Karpas-422 (cell line): ENCODE measurements around the gene ITGB1. TPM values are rescaled to one million over a fixed set of nuclear protein-coding genes. Genes with fewer than 3 reads are reported as not detected.
"Not testable (repeated sequence)": the region's sequence is repeated elsewhere in the genome, so short reads cannot be mapped to it uniquely, and the experiment has no call there.

ENCODE experiments used
- DNase-seq: peaks from one replicate; pipeline ENCODE4 v3.0.0-alpha.2; 2015
- H2AFZ ChIP-seq: fragments of 200-600 bp; sonication (generic); 2 replicates; pipeline ENCODE4 v1.6.1; 2014; ENCODE audit warnings: antibody characterized with exemption, low read length, mixed read lengths
- H3K27ac ChIP-seq: fragments of 200-600 bp; sonication (generic); 2 replicates; pipeline ENCODE4 v1.5.1; 2014; ENCODE audit warnings: mild to moderate bottlenecking, low read length, moderate library complexity
- H3K27me3 ChIP-seq: fragments of 200-600 bp; sonication (generic); 2 replicates; pipeline ENCODE4 v1.6.1; 2014; ENCODE audit warnings: low read length, mixed read lengths
- H3K36me3 ChIP-seq: fragments of 200-600 bp; sonication (generic); 2 replicates; pipeline ENCODE4 v1.6.1; 2014; ENCODE audit warnings: low read length, mixed read lengths; ENCODE audit not compliant: insufficient read depth
- H3K4me1 ChIP-seq: fragments of 200-600 bp; sonication (generic); 2 replicates; pipeline ENCODE4 v1.6.1; 2014; ENCODE audit warnings: mild to moderate bottlenecking, low read length, mixed read lengths
- H3K4me2 ChIP-seq: fragments of 200-600 bp; sonication (generic); 2 replicates; pipeline ENCODE4 v1.6.1; 2014; ENCODE audit warnings: low read length, low read depth, mild to moderate bottlenecking; ENCODE audit not compliant: poor library complexity, severe bottlenecking
- H3K4me3 ChIP-seq: fragments of 200-600 bp; sonication (generic); 2 replicates; pipeline ENCODE4 v1.5.1; 2014; ENCODE audit warnings: mild to moderate bottlenecking, antibody characterized with exemption, low read length, mixed read lengths
- H3K79me2 ChIP-seq: fragments of 200-600 bp; sonication (generic); 2 replicates; pipeline ENCODE4 v1.6.1; 2014; ENCODE audit warnings: mild to moderate bottlenecking, low read length, mixed read lengths
- H3K9ac ChIP-seq: fragments of 200-600 bp; sonication (generic); 2 replicates; pipeline ENCODE4 v1.6.0; 2014; ENCODE audit warnings: low read length
- H3K9me2 ChIP-seq: fragments of 200-600 bp; sonication (generic), shearing (Covaris generic); replicated peaks from 2 replicates; pipeline ENCODE4 v1.6.0; 2014; ENCODE audit warnings: mild to moderate bottlenecking, low read length, moderate library complexity; ENCODE audit not compliant: insufficient read depth
- H3K9me3 ChIP-seq: fragments of 300-700, 200-600 bp; sonication (generic); 2 replicates; pipeline ENCODE4 v1.6.1; 2014; ENCODE audit warnings: low read length, mixed read lengths
- H4K20me1 ChIP-seq: fragments of 200-600 bp; sonication (generic); 2 replicates; pipeline ENCODE4 v1.6.1; 2014; ENCODE audit warnings: mild to moderate bottlenecking, antibody characterized with exemption, low read length, low read depth; ENCODE audit not compliant: insufficient read depth
- total RNA-seq: library from RNA; depleted of rRNA; stranded (reverse); fragments of >200 nt; shearing (Covaris generic); gene quantifications from 2 replicates; pipeline ENCODE4 v1.2.3, GENCODE V29; 2014; ENCODE audit warnings: low replicate concordance

ITGB1 gene
- total RNA-seq, 1 experiment from 2014 or later = 559 TPM

GRCh38 chr10:32977846-32978809, 20.1 kb upstream of the ITGB1 start:
- H3K36me3 ChIP-seq, DNase-seq, H3K4me2 ChIP-seq, H4K20me1 ChIP-seq, H3K9me3 ChIP-seq, H3K27me3 ChIP-seq, H2AFZ ChIP-seq, H3K9me2 ChIP-seq, H3K4me3 ChIP-seq, H3K9ac ChIP-seq, H3K79me2 ChIP-seq: not testable (repeated sequence)
- peaks cover 79% of the 10 kb centered on the region for H3K4me1 ChIP-seq
- H3K27ac ChIP-seq = peak overlapping the region; percentile 69

- Histone ChIP-seq H3K36me3 (no peaks in the 10 kb centered on the region), H3K4me3 (no peak overlapping the region), H3K4me1 (peaks cover 79% of the 10 kb centered on the region), H2AFZ (no peak overlapping the region), H4K20me1 (no peaks in the 10 kb centered on the region), H3K79me2 (no peaks in the 10 kb centered on the region), H3K4me2 (no peak overlapping the region), H3K9me3 (no peaks in the 10 kb centered on the region), H3K27me3 (no peaks in the 10 kb centered on the region), H3K27ac (peak overlapping the region; percentile 63), H3K9ac (no peak overlapping the region), H3K9me2 (no peaks in the 10 kb centered on the region)
- no peak for DNase-seq
Observed at GRCh38 chr10:32976338-32976737, 18.3 kb upstream of the ITGB1 start.

GRCh38 chr10:32972929-32973328, 14.9 kb upstream of the ITGB1 start:
- Histone ChIP-seq H3K4me3 (peak overlapping the region; percentile 52), H3K4me2 (peak overlapping the region; percentile 85), H3K9ac (peak overlapping the region; percentile 71), H3K27me3 (no peaks in the 10 kb centered on the region), H3K9me2 (no peaks in the 10 kb centered on the region), H3K9me3 (no peaks in the 10 kb centered on the region), H3K79me2 (no peaks in the 10 kb centered on the region), H3K27ac (peak overlapping the region; percentile 98), H3K36me3 (no peaks in the 10 kb centered on the region), H4K20me1 (no peaks in the 10 kb centered on the region), H2AFZ (no peak overlapping the region), H3K4me1 (peaks cover 81% of the 10 kb centered on the region)
- DNase-seq = peak; percentile 90

DNA sequence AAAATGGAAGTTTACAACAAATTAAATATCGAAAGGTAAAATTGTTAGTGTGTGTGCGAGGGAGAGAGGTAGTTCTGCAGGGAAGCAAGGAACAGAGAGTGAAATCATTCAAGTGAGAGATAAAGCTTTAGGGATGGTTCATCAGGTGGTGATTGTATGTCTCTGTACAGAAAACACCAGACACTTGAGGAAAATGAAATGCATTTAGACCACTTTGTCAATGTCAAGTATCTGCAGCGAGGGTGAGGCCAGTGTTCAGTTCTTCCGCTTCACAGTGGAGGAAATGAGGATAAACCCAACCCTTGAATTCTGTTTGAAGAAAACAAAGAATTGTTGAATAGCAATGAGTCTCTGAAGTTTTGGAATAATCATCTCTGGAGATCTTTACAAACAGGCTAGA, 14.4 kb upstream of the ITGB1 start:
- Histone ChIP-seq H3K4me2 (peak overlapping the region; percentile 85), H3K27ac (peak overlapping the region; percentile 98), H4K20me1 (no peaks in the 10 kb centered on the region), H3K9me3 (no peaks in the 10 kb centered on the region), H3K4me1 (peaks cover 79% of the 10 kb centered on the region), H3K4me3 (peak overlapping the region; percentile 52), H3K27me3 (no peaks in the 10 kb centered on the region), H3K36me3 (no peaks in the 10 kb centered on the region), H3K9me2 (no peaks in the 10 kb centered on the region), H2AFZ (no peak overlapping the region), H3K9ac (peak overlapping the region; percentile 69), H3K79me2 (no peaks in the 10 kb centered on the region)
- DNase-seq = peak; percentile 88

- H3K27me3 ChIP-seq = no peaks in the 10 kb centered on the region
- H3K4me3 ChIP-seq = peak overlapping the region; percentile 56
- H3K79me2 ChIP-seq = no peaks in the 10 kb centered on the region
- H3K9ac ChIP-seq = peak overlapping the region; percentile 76
- peak overlapping the region; percentile 85 for H3K4me2 ChIP-seq
- no peaks in the 10 kb centered on the region for H3K9me2 ChIP-seq
- H4K20me1 ChIP-seq = no peaks in the 10 kb centered on the region
- H2AFZ ChIP-seq = no peak overlapping the region
- no peaks in the 10 kb centered on the region for H3K9me3 ChIP-seq
- H3K36me3 ChIP-seq = no peaks in the 10 kb centered on the region
- H3K4me1 ChIP-seq = peaks cover 74% of the 10 kb centered on the region
- peak; percentile 97 for DNase-seq
- peak overlapping the region; percentile 98 for H3K27ac ChIP-seq
Observed at GRCh38 chr10:32971536-32972091, 13.6 kb upstream of the ITGB1 start.

DNA sequence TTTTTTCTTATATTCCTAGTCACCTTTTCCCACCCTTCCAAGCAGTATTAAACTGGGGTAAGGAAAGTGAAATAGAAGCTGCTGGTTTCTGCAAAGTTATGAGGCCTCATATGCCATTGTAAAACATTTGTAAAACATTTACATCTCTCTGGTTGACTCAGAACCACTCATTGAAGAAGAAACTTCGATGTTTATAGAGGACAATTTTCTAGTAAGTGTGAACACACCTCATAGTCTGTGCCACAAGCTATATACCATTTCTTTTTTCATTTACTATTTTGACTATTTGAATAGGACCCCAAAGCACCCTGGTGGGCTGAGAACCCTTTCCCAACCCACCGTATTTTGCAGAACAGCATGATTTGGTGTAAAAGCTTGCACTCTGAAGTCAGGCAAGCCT, 12.9 kb upstream of the ITGB1 start:
- Histone ChIP-seq H3K9me3 (no peaks in the 10 kb centered on the region), H3K27me3 (no peaks in the 10 kb centered on the region), H3K79me2 (no peaks in the 10 kb centered on the region), H3K4me2 (peak overlapping the region; percentile 85), H2AFZ (no peak overlapping the region), H3K4me1 (peaks cover 70% of the 10 kb centered on the region), H3K4me3 (peak overlapping the region; percentile 56), H4K20me1 (no peaks in the 10 kb centered on the region), H3K27ac (peak overlapping the region; percentile 98), H3K9me2 (no peaks in the 10 kb centered on the region), H3K9ac (peak overlapping the region; percentile 76), H3K36me3 (no peaks in the 10 kb centered on the region)
- peak; percentile 68 for DNase-seq

GRCh38 chr10:32964270-32964669, 6.2 kb upstream of the ITGB1 start:
- Histone ChIP-seq H2AFZ (0 out of 2 replicates have a peak overlapping the region, but pooled peaks have one; percentile 47), H3K27me3 (no peaks in the 10 kb centered on the region), H3K79me2 (no peaks in the 10 kb centered on the region), H3K36me3 (no peaks in the 10 kb centered on the region), H3K4me3 (no peak overlapping the region), H3K9me3 (no peaks in the 10 kb centered on the region), H3K9ac (0 out of 2 replicates have a peak overlapping the region, but pooled peaks have one; percentile 19), H3K27ac (peak overlapping the region; percentile 64), H4K20me1 (no peaks in the 10 kb centered on the region), H3K9me2 (no peaks in the 10 kb centered on the region), H3K4me1 (peaks cover 72% of the 10 kb centered on the region), H3K4me2 (no peak overlapping the region)
- no peak for DNase-seq

GRCh38 chr10:32963096-32963495, 5.1 kb upstream of the ITGB1 start:
- no peaks in the 10 kb centered on the region for H3K9me2 ChIP-seq
- no peaks in the 10 kb centered on the region for H4K20me1 ChIP-seq
- H3K4me2 ChIP-seq = peak overlapping the region; percentile 85
- peak overlapping the region; percentile 10; the same call in 1 of the 2 replicates for H2AFZ ChIP-seq
- DNase-seq = no peak
- H3K27me3 ChIP-seq = no peaks in the 10 kb centered on the region
- peaks cover 75% of the 10 kb centered on the region for H3K4me1 ChIP-seq
- peak overlapping the region; percentile 57 for H3K9ac ChIP-seq
- H3K79me2 ChIP-seq = peaks cover 8% of the 10 kb centered on the region
- H3K27ac ChIP-seq = peak overlapping the region; percentile 96
- no peaks in the 10 kb centered on the region for H3K36me3 ChIP-seq
- H3K9me3 ChIP-seq = no peaks in the 10 kb centered on the region
- H3K4me3 ChIP-seq = no peak overlapping the region
